HCT116 (cell line): ENCODE measurements around the gene NAALADL2. TPM values are rescaled to one million over a fixed set of nuclear protein-coding genes. Genes with fewer than 3 reads are reported as not detected.

Experiments used
- ATAC-seq: fragments of 200-7000 bp; cut with Tn5 transposase; 2 replicates; pipeline ENCODE4 v1.9.1; 2020; ENCODE audit warnings: mild to moderate bottlenecking, moderate library complexity
- BruUV-seq: library from RNA; stranded (reverse); fragments of 400-500 nt; replicated peaks from 2 replicates; lab custom pipeline; 2021; lab: Mats Ljungman, UMichigan
- CTCF ChIA-PET: fragments of 300-600 bp; sonication (Branson Sonifier 250); formaldehyde crosslinking; loops from one replicate; lab custom pipeline; 2021; ENCODE audit warnings: antibody characterized with exemption; lab: Charles Lee
- POLR2A ChIA-PET: fragments of 300-600, 350-600 bp; sonication (Branson Sonifier 250); formaldehyde crosslinking; loops from one replicate; lab custom pipeline; 2021; ENCODE audit warnings: antibody characterized with exemption; lab: Charles Lee
- RAD21 ChIA-PET, 2 experiments: fragments of 300-600 bp; sonication (Branson Sonifier 250); formaldehyde crosslinking; loops; one replicate each; lab custom pipeline; 2023; ENCODE audit warnings: low total read pairs in 2 of 2; ENCODE audit not compliant: uncharacterized antibody in 2 of 2, unreplicated experiment in 2 of 2, low non-redundant PET in 1 of 2; lab: Charles Lee
- DNase-seq: peaks from one replicate; pipeline ENCODE4 v3.0.0-alpha.2; 2010; ENCODE audit warnings: low read depth, low spot score
- H2AFZ ChIP-seq: fragments of 200-600 bp; shearing (Covaris generic), sonication (generic); 2 replicates; pipeline ENCODE4 v1.6.1; 2017; ENCODE audit warnings: low read depth, mixed run types, mixed read lengths, antibody characterized with exemption, low read length; ENCODE audit not compliant: poor library complexity, severe bottlenecking
- H3K27ac ChIP-seq: 2 replicates; pipeline ENCODE4 v1.5.1; 2012; ENCODE audit warnings: low read depth, low read length
- H3K27me3 ChIP-seq: fragments of 200-600 bp; sonication (generic); 2 replicates; pipeline ENCODE4 v1.6.1; 2016; ENCODE audit warnings: mixed run types, low read length, mixed read lengths; ENCODE audit not compliant: insufficient read depth
- H3K36me3 ChIP-seq, 2 experiments: fragments of 200-500 bp in 1 of 2; fragments of 200-600 bp in 1 of 2; sonication (Bioruptor generic) in 1 of 2; sonication (generic) in 1 of 2; 2 replicates each; pipeline versions ENCODE4 v1.5.1 to v1.6.1; 2014 to 2016; ENCODE audit warnings: low read length in 2 of 2, inconsistent platforms in 1 of 2, mixed read lengths in 1 of 2, mixed run types in 1 of 2; ENCODE audit not compliant: insufficient read depth in 2 of 2, control insufficient read depth in 1 of 2
- H3K4me1 ChIP-seq, 2 experiments: fragments of 200-600 bp in 1 of 2; sonication (generic) in 1 of 2; 2 replicates each; pipeline versions ENCODE4 v1.5.1 to v1.6.1; 2012 to 2017; ENCODE audit warnings: low read length in 2 of 2, inconsistent platforms in 1 of 2, mild to moderate bottlenecking in 1 of 2, mixed read lengths in 1 of 2, mixed run types in 1 of 2, moderate library complexity in 1 of 2; ENCODE audit not compliant: insufficient read depth in 2 of 2, control insufficient read depth in 1 of 2
- H3K4me2 ChIP-seq: fragments of 200-600 bp; sonication (generic); 2 replicates; pipeline ENCODE4 v1.6.1; 2017; ENCODE audit warnings: mixed run types, low read length, mixed read lengths
- H3K4me3 ChIP-seq, 2 experiments: fragments of 200-600 bp in 1 of 2; sonication (generic) in 1 of 2; replicated peaks in 1 of 2; 2 replicates each; pipeline ENCODE4 v1.5.1; 2011 to 2016; ENCODE audit warnings: low read length in 2 of 2, control low read depth in 1 of 2, low read depth in 1 of 2, mild to moderate bottlenecking in 1 of 2, mixed read lengths in 1 of 2, mixed run types in 1 of 2
- H3K79me2 ChIP-seq: fragments of 200-600 bp; sonication (generic); 2 replicates; pipeline ENCODE4 v1.6.1; 2017; ENCODE audit warnings: mild to moderate bottlenecking, mixed run types, low read length, moderate library complexity, mixed read lengths; ENCODE audit not compliant: insufficient read depth
- H3K9ac ChIP-seq: fragments of 200-600 bp; sonication (generic); 2 replicates; pipeline ENCODE4 v1.6.1; 2016; ENCODE audit warnings: low read length, mixed read lengths
- H3K9me2 ChIP-seq: fragments of 200-600 bp; sonication (generic), shearing (Covaris generic); 2 replicates; pipeline ENCODE4 v1.6.1; 2017; ENCODE audit warnings: mixed run types, mild to moderate bottlenecking, moderate library complexity; ENCODE audit not compliant: insufficient read depth
- H3K9me3 ChIP-seq, 2 experiments: fragments of 200-500 bp in 1 of 2; fragments of 200-600 bp in 1 of 2; sonication (Bioruptor generic) in 1 of 2; sonication (generic) in 1 of 2; 2 replicates each; pipeline ENCODE4 v1.6.1; 2014 to 2017; ENCODE audit warnings: low read length in 2 of 2, mixed read lengths in 2 of 2, inconsistent platforms in 1 of 2, low read depth in 1 of 2, mild to moderate bottlenecking in 1 of 2, mixed run types in 1 of 2, moderate library complexity in 1 of 2; ENCODE audit not compliant: control insufficient read depth in 1 of 2, insufficient read depth in 1 of 2
- H4K20me1 ChIP-seq: fragments of 200-600 bp; sonication (generic), shearing (Covaris generic); 2 replicates; pipeline ENCODE4 v1.6.1; 2017; ENCODE audit warnings: mixed run types, mild to moderate bottlenecking, moderate library complexity; ENCODE audit not compliant: insufficient read depth
- ATF3 ChIP-seq: IDR thresholded peaks from 2 replicates; pipeline ENCODE4 v1.6.1; 2012
- ELF1 ChIP-seq: IDR thresholded peaks from 2 replicates; pipeline ENCODE4 v1.6.1; 2012; ENCODE audit warnings: low read depth, borderline replicate concordance
- EZH2 ChIP-seq: fragments of 200-600 bp; sonication (generic); IDR thresholded peaks from 2 replicates; pipeline ENCODE4 v1.6.1; 2017; ENCODE audit warnings: antibody characterized with exemption, mixed run types
- JUND ChIP-seq: IDR thresholded peaks from 2 replicates; pipeline ENCODE4 v1.6.1; 2012
- POLR2A ChIP-seq: IDR thresholded peaks from 2 replicates; pipeline ENCODE4 v1.7.0; 2011; ENCODE audit warnings: borderline replicate concordance; ENCODE audit not compliant: insufficient read depth, insufficient read length; ENCODE audit errors: extremely low read depth
- RAD21 ChIP-seq: IDR thresholded peaks from 2 replicates; pipeline ENCODE4 v1.6.1; 2012; ENCODE audit warnings: low read depth, mild to moderate bottlenecking
- REST ChIP-seq: IDR thresholded peaks from 2 replicates; pipeline ENCODE4 v1.6.1; 2012; ENCODE audit warnings: low read depth
- SIN3A ChIP-seq: IDR thresholded peaks from 2 replicates; pipeline ENCODE4 v1.6.1; 2012; ENCODE audit warnings: low read depth
- SP1 ChIP-seq: IDR thresholded peaks from 2 replicates; pipeline ENCODE4 v1.6.1; 2012; ENCODE audit warnings: low read depth
- TCF7L2 ChIP-seq: IDR thresholded peaks from 2 replicates; pipeline ENCODE4 v1.7.0; 2011; ENCODE audit warnings: borderline replicate concordance, inconsistent platforms; ENCODE audit not compliant: insufficient read depth, insufficient read length; ENCODE audit errors: extremely low read depth
- ZBTB33 ChIP-seq: IDR thresholded peaks from 2 replicates; pipeline ENCODE4 v1.6.1; 2011; ENCODE audit warnings: mild to moderate bottlenecking, low read length, moderate library complexity; ENCODE audit not compliant: insufficient replicate concordance; ENCODE audit errors: extremely low read depth
- ZFX ChIP-seq: fragments of 450-650 bp; IDR thresholded peaks from 2 replicates; pipeline ENCODE4 v1.6.1; 2017
- ZNF274 ChIP-seq: fragments of 200-500 bp; sonication (Bioruptor generic); IDR thresholded peaks from 2 replicates; pipeline ENCODE4 v1.6.1; 2014; ENCODE audit warnings: mild to moderate bottlenecking, low read depth, low read length, inconsistent platforms
- intact Hi-C: fragments of 100-400 bp; cut with micrococcal nuclease; formaldehyde crosslinking; loops from 2 replicates; pipeline ENCODE4 v1.10.0; 2022
- total RNA-seq: library from RNA; stranded (reverse); gene quantifications from one replicate; pipeline ENCODE4 v1.2.1, GENCODE V29; 2021; ENCODE audit not compliant: unreplicated experiment

NAALADL2 gene
- total RNA-seq, 1 experiment from 2014 or later, result 2.9 TPM

- TF ChIP-seq ZFX (no peak), ATF3 (no peak), ZNF274 (no peak), ZBTB33 (no peak), ELF1 (no peak), EZH2 (no peak), TCF7L2 (no peak), RAD21 (no peak), POLR2A (no peak), SP1 (no peak), JUND (no peak), REST (no peak), SIN3A (no peak)
- TF ChIP-seq, all 23 proteins: peak for 0
- H3K27me3 ChIP-seq, result no peaks in the 10 kb centered on the region
- no peak overlapping the region for H2AFZ ChIP-seq
- H3K27ac ChIP-seq, result no peak overlapping the region
- H3K79me2 ChIP-seq, result no peaks in the 10 kb centered on the region
- H3K9me3 ChIP-seq, result no peaks in the 10 kb centered on the region
- DNase-seq, result no peak
- no peaks in the 10 kb centered on the region for H3K9me2 ChIP-seq
- no peak for ATAC-seq
- no peaks in the 10 kb centered on the region for H3K4me1 ChIP-seq
- ChIA-PET POLR2A (no interaction called here), RAD21 (no interaction called here), CTCF (no interaction called here)
- H4K20me1 ChIP-seq, result no peaks in the 10 kb centered on the region
- no peaks in the 10 kb centered on the region for H3K36me3 ChIP-seq
- intact Hi-C loops, result no loop called here
- no peak overlapping the region for H3K4me3 ChIP-seq
- H3K9ac ChIP-seq, result no peak overlapping the region
- BruUV-seq, result no TSS peak
- no peak overlapping the region for H3K4me2 ChIP-seq
These were observed 251.9 kb downstream of the NAALADL2 start for GRCh38 chr3:175111036-175111435.
